ENCODE measurements around the gene FAM193A.

GRCh38 chr4:2733001-2733843, 196.8 kb downstream of the FAM193A start:
- TF ChIP-seq EZH2phosphoT487 (conservative IDR thresholded peaks at IDR 0.05; ENCODE audit: low read length) (no peak), CTCF (IDR thresholded peaks at IDR 0.05; ENCODE audit: insufficient read depth, low read length, poor library complexity, severe bottlenecking) (no peak)

Data from SU-DHL-6 (cell line).